ENCODE data around the gene VPS33B.
"Not testable (repeated sequence)": the region's sequence is repeated elsewhere in the genome, so short reads cannot be mapped to it uniquely, and the experiment has no call there.

Gene VPS33B

DNA sequence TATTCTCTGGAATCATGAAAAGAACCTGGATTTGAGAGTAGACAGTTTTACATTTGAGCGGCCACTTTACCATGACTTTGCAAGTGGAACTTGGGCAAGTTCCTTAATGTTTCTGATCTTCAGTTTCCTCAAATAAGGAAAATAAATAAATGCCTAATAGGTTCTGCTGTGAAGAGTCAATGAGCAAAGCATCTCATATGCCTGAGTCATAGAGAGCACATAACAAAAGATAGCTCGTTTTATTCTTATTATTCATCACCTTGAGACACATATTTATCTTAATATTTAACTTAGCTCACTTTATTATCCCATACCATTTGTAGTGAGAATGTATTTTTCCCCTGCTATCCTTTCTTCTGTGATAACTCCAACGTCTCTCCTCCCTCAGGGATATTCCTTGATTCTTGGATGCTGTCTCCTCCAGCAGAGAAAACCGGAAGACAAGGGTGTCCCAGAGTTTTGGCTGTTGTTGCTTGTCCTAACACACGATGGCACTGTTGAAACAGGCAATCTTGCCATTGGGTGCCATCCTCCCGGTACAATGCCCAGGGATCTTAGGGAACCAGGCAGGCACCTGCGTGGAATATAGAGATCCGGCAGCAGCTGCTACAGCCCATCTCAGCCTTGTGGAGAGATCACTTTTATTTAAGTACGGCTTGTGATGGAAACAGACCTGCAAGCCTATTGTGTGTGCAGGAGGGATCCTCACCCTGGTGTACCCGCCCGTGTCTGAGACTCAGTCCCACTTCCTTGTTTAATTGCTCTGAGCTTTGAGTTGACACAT is 33.3 kb upstream of the VPS33B start:
- TF ChIP-seq TAF1 (IDR thresholded peaks at IDR 0.05; ENCODE audit: low read depth, low read length) (no peak), POLR2AphosphoS5 (IDR thresholded peaks at IDR 0.05; ENCODE audit: low read depth, low read length) (no peak), PAX5 (IDR thresholded peaks at IDR 0.05; ENCODE audit: insufficient read depth, low read length, severe bottlenecking) (no peak), POLR2A (IDR thresholded peaks at IDR 0.05; ENCODE audit: low read depth, low read length) (no peak), POU2F2 (IDR thresholded peaks at IDR 0.05; ENCODE audit: low read depth, low read length) (no peak), SPI1 (IDR thresholded peaks at IDR 0.05; ENCODE audit: low read depth, low read length) (0 out of 2 replicates have a peak, but pooled peaks have one; percentile 19)
- DNase-seq (ENCODE audit: insufficient read length, low spot score) (no peak), FAIRE-seq (peak; percentile 81)

DNA sequence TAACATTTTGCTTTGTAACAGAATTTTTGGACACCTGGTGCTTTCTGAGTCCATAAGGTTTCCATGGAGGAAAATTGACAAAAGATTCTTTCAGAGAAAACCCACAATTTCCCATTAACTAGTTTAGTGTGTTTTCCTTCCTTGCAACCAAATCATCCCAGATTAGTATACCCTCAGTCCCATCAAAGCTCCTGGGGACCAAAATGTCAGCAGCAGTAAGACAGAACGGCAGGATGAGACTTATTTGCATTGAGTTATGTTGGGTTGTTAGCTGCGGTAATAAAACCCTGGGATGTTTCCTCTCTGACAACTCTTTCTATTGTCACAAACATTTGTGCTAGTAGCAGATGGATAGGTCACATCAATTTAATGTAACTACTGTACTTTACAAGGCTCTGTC is 32.4 kb upstream of the VPS33B start:
- DNase-seq (ENCODE audit: insufficient read length, low spot score) (no peak), FAIRE-seq (no peak)
- no peak for TF ChIP-seq SPI1 (IDR thresholded peaks at IDR 0.05; ENCODE audit: low read depth, low read length)
- no peak for TF ChIP-seq POU2F2 (IDR thresholded peaks at IDR 0.05; ENCODE audit: low read depth, low read length)
- TF ChIP-seq TAF1 (IDR thresholded peaks at IDR 0.05; ENCODE audit: low read depth, low read length): no peak
- TF ChIP-seq POLR2AphosphoS5 (IDR thresholded peaks at IDR 0.05; ENCODE audit: low read depth, low read length): no peak
- no peak for TF ChIP-seq POLR2A (IDR thresholded peaks at IDR 0.05; ENCODE audit: low read depth, low read length)
- no peak for TF ChIP-seq PAX5 (IDR thresholded peaks at IDR 0.05; ENCODE audit: insufficient read depth, low read length, severe bottlenecking)

DNA sequence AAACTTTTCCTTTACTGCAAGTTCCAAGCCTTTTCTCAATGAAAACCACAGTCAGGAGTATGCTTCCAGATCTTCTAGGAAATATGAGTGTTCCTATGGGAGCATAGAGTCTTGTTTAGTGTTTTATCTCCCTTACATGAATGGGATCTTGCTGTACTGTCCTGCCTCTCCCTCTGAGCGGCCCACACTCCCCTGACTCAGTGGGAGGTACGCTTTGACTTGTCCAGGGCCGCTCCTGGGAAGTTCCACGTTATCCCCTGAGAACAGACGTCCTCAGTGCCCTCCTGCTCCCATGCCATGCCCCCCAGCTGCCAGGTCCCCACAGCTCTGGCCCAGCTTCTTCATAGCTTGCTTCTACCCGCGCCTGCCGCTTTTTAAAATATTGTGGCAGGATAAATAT is 28.9 kb upstream of the VPS33B start:
- FAIRE-seq (no peak), DNase-seq (ENCODE audit: insufficient read length, low spot score) (no peak)
- TF ChIP-seq POLR2AphosphoS5 (IDR thresholded peaks at IDR 0.05; ENCODE audit: low read depth, low read length) (no peak), POU2F2 (IDR thresholded peaks at IDR 0.05; ENCODE audit: low read depth, low read length) (no peak), SPI1 (IDR thresholded peaks at IDR 0.05; ENCODE audit: low read depth, low read length) (no peak), PAX5 (IDR thresholded peaks at IDR 0.05; ENCODE audit: insufficient read depth, low read length, severe bottlenecking) (no peak), POLR2A (IDR thresholded peaks at IDR 0.05; ENCODE audit: low read depth, low read length) (no peak), TAF1 (IDR thresholded peaks at IDR 0.05; ENCODE audit: low read depth, low read length) (no peak)

DNA sequence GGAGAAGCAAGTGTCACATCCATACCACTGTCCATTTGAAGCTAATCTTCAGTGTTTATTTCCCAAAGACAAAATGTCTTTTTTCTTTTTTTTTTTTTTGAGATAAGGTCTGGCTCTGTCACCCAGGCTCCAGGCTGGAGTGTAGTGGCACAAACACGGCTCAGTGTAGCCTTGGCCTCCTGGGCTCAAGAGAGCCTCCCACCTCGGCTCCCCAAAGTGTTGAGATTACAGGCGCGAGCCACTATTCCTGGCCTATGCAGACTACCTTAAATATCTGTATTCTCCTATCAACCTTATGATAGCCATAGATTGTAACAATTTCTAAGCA is 27.7 kb upstream of the VPS33B start:
- no peak for FAIRE-seq

DNA sequence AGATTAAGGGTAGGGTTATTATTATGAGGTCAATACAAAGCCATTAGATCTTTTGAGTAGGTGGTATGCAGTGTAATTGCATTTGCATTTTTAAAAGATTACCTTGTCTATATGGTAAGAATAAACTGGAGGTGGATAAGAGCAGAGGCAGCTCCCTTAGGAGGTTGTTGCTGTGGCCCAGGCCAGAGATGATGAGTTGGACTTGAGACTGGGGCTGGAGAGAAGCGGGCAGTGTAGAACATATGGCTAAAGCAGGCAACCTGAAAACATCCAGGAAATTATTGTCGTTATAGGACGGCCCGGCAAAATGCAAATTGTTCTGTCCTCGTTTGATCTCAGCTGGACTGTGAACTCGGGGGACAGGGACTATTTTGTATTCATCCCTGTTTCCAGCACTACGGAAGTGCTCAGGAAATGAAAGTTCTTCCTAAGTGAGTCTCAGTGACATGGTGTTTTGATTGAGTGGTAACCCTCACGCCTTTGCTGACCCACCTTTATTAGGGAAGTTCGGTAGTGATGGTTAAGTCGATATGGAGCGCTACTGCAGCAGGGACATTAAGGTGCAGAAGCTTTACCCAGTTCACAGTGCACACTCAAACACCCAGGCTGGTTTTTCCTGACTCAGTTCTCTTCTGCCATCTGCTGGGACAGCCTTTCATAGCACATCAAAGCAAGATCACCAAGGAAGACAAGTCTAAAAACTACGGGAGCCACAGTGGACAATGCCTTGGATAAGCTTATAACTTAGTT is 27.2 kb upstream of the VPS33B start:
- TF ChIP-seq POLR2AphosphoS5 (IDR thresholded peaks at IDR 0.05; ENCODE audit: low read depth, low read length): no peak
- no peak for TF ChIP-seq SPI1 (IDR thresholded peaks at IDR 0.05; ENCODE audit: low read depth, low read length)
- TF ChIP-seq POU2F2 (IDR thresholded peaks at IDR 0.05; ENCODE audit: low read depth, low read length): no peak
- no peak for TF ChIP-seq TAF1 (IDR thresholded peaks at IDR 0.05; ENCODE audit: low read depth, low read length)
- no peak for TF ChIP-seq PAX5 (IDR thresholded peaks at IDR 0.05; ENCODE audit: insufficient read depth, low read length, severe bottlenecking)
- DNase-seq (ENCODE audit: insufficient read length, low spot score): no peak
- FAIRE-seq: no peak

More for the DNA sequence above, 27.7 kb upstream of the VPS33B start:
- TF ChIP-seq PAX5 (IDR thresholded peaks at IDR 0.05; ENCODE audit: insufficient read depth, low read length, severe bottlenecking) (no peak), POLR2AphosphoS5 (IDR thresholded peaks at IDR 0.05; ENCODE audit: low read depth, low read length) (no peak), POLR2A (IDR thresholded peaks at IDR 0.05; ENCODE audit: low read depth, low read length) (no peak), POU2F2 (IDR thresholded peaks at IDR 0.05; ENCODE audit: low read depth, low read length) (no peak), TAF1 (IDR thresholded peaks at IDR 0.05; ENCODE audit: low read depth, low read length) (no peak), SPI1 (IDR thresholded peaks at IDR 0.05; ENCODE audit: low read depth, low read length) (no peak)
- DNase-seq (ENCODE audit: insufficient read length, low spot score): no peak

DNA sequence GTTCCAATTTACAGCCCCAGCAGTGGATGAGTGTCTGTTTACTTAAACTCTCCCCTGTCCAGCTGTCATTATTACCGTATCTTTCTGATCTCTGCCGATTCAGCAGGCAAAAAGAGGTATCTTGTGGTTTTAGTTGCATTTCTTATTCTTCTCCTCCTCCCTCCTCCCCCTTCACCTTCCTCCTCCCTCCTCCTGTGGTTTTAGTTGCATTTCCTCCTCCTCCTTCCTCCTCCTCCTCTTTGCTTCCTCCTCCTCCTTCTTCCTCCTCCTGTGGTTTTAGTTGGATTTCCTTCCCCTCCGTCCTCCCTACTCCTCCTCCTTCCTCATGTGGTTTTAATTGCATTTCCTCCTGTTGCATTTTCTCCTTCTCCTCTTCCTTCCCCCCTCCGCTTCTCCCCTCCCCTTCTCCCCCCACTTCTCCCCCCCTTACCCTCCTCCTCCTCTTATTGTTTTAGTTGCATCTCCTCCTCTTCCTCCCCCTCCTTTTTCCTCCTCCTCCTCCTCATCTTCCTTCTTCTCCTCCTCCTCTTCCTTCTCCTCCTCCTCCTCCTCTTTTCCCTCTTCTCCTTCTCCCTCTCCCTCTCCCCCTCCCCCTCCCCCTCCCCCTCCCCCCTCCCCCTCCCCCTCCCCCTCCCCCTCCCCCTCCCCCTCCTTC is 25.3 kb upstream of the VPS33B start:
- no peak for DNase-seq (ENCODE audit: insufficient read length, low spot score)
- no peak for FAIRE-seq
- TF ChIP-seq POU2F2 (IDR thresholded peaks at IDR 0.05; ENCODE audit: low read depth, low read length) (no peak), POLR2A (IDR thresholded peaks at IDR 0.05; ENCODE audit: low read depth, low read length) (no peak), TAF1 (IDR thresholded peaks at IDR 0.05; ENCODE audit: low read depth, low read length) (no peak), SPI1 (IDR thresholded peaks at IDR 0.05; ENCODE audit: low read depth, low read length) (no peak), PAX5 (IDR thresholded peaks at IDR 0.05; ENCODE audit: insufficient read depth, low read length, severe bottlenecking) (no peak), POLR2AphosphoS5 (IDR thresholded peaks at IDR 0.05; ENCODE audit: low read depth, low read length) (no peak)

DNA sequence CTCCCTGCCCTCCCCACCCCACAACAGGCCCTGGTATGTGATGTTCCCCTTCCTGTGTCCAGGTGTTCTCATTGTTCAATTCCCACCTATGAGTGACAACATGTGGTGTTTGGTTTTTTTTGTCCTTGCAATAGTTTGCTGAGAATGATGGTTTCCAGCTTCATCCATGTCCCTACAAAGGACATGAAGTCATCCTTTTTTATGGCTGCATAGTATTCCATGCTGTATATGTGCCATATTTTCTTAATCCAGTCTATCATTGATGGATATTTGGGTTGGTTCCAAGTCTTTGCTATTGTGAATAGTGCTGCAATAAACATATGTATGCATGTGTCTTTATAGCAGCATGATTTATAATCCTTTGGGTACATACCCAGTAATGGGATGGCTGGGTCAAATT is 23.7 kb upstream of the VPS33B start:
- DNase-seq (ENCODE audit: insufficient read length, low spot score); FAIRE-seq: not testable (repeated sequence)

DNA sequence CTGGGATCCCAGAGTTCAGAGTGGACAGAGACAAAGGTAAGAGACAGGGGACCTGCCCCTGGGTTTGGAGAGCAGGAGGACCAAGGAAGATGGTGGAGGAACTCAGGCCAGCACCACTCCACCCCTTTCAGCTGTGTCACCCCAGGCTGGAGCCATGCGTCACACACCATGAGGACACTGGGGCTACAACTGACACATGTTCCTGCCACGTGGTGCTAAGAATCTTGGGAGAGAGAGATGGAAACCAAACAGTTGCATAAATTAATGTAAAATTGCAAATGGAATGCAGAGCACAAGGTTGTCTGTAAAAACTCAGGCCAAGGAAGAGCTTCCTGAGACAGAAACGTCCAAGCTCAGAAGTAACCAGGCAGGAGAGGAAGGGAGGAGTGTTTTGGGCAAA is 22.7 kb upstream of the VPS33B start:
- DNase-seq (ENCODE audit: insufficient read length, low spot score) (no peak), FAIRE-seq (no peak)
- TF ChIP-seq POU2F2 (IDR thresholded peaks at IDR 0.05; ENCODE audit: low read depth, low read length) (no peak), POLR2AphosphoS5 (IDR thresholded peaks at IDR 0.05; ENCODE audit: low read depth, low read length) (no peak), POLR2A (IDR thresholded peaks at IDR 0.05; ENCODE audit: low read depth, low read length) (no peak), TAF1 (IDR thresholded peaks at IDR 0.05; ENCODE audit: low read depth, low read length) (no peak), SPI1 (IDR thresholded peaks at IDR 0.05; ENCODE audit: low read depth, low read length) (no peak), PAX5 (IDR thresholded peaks at IDR 0.05; ENCODE audit: insufficient read depth, low read length, severe bottlenecking) (no peak)

DNA sequence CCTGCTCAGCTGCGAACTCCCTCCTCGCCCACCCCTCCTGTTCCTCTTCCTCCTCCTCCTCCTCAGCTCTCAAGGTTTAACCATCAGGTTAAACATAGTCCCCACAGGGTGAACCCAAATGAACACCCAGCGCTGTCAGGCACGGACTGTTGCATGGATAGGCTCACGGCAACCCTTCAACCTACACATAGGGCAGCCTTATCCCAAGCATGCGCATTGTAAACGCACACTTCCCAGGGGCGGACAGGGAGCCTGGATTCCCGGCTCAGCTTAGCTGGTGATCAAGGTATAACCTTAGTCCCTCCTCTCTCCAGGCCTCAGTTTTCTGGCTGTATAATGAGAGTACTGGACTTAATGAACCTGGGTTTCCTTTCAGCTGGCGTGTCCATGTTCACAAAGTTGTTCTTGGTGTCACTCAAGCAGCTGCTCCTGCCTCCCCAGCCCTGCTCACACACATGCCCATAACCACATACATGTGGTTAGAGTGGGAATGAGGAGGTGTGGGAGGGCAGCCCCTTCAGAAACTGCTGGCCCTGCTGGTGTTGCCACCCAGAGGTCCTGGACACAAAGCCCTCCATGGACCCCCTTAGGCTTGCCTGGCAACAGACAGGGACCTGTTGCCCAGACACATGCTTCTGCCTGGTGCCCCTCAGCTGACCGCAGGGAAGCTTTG is 20.9 kb upstream of the VPS33B start:
- FAIRE-seq: no peak
- no peak for TF ChIP-seq TAF1 (IDR thresholded peaks at IDR 0.05; ENCODE audit: low read depth, low read length)
- TF ChIP-seq POU2F2 (IDR thresholded peaks at IDR 0.05; ENCODE audit: low read depth, low read length): no peak
- TF ChIP-seq PAX5 (IDR thresholded peaks at IDR 0.05; ENCODE audit: insufficient read depth, low read length, severe bottlenecking): no peak
- TF ChIP-seq SPI1 (IDR thresholded peaks at IDR 0.05; ENCODE audit: low read depth, low read length): no peak
- no peak for TF ChIP-seq POLR2A (IDR thresholded peaks at IDR 0.05; ENCODE audit: low read depth, low read length)
- TF ChIP-seq POLR2AphosphoS5 (IDR thresholded peaks at IDR 0.05; ENCODE audit: low read depth, low read length): no peak
- no peak for DNase-seq (ENCODE audit: insufficient read length, low spot score)

All from GM12891 (cell line).